ENCODE measurements around the gene DAAM2.

- TF ChIP-seq POLR2A (IDR thresholded peaks at IDR 0.05), result no peak
- TF ChIP-seq CTCF (IDR thresholded peaks at IDR 0.05), result no peak
Observed at GRCh38 chr6:39834866-39835265, 42.7 kb downstream of the DAAM2 start.

Measured in right lobe of liver (tissue), 4 donors.